Urinary bladder (tissue), 4 donors: ENCODE measurements around the gene CDSN. TPM values are rescaled to one million over a fixed set of nuclear protein-coding genes. Genes with fewer than 3 reads are reported as not detected.
A peak's percentile ranks its signal among the peaks of the same experiment; 100 is the strongest.

Source experiments
- DNase-seq: peaks from one replicate; pipeline ENCODE4 v3.0.0-alpha.2; 2015; ENCODE audit errors: extremely low spot score
- H3K27ac ChIP-seq: one replicate; pipeline ENCODE4 v1.5.1; 2013; ENCODE audit warnings: low read depth, mild to moderate bottlenecking, moderate library complexity
- H3K36me3 ChIP-seq: one replicate; pipeline ENCODE4 v1.6.1; 2013; ENCODE audit warnings: mild to moderate bottlenecking, moderate library complexity; ENCODE audit not compliant: insufficient read depth
- H3K4me1 ChIP-seq: one replicate; pipeline ENCODE4 v1.6.1; 2013; ENCODE audit warnings: mild to moderate bottlenecking, moderate library complexity; ENCODE audit not compliant: insufficient read depth
- H3K4me3 ChIP-seq: one replicate; pipeline ENCODE4 v1.5.1; 2013; ENCODE audit warnings: low read depth, low read length
- WGBS: extraction: QIAGEN DNeasy Blood & Tissue Kit; methylation state at CpG from one replicate; pipeline ENCODE4 v1.1.7; 2013; 5-methylcytosine and 5-hydroxymethylcytosine counted together
- polyA plus RNA-seq: library from polyadenylated mRNA; stranded (reverse); fragments of 200-250 nt; gene quantifications from one replicate; pipeline ENCODE4 v1.2.3, GENCODE V29; 2013
- total RNA-seq: library from RNA; depleted of rRNA; stranded (reverse); fragments of >200 nt; gene quantifications from one replicate; pipeline ENCODE4 v1.2.3, GENCODE V29; 2014
- donor health status: healthy with polysubstance abuse.
- donor health status: healthy.

CDSN gene
- total and polyA plus RNA-seq, 2 donors: not detected

GRCh38 chr6:31115941-31116560 lies 4.2 kb downstream of the CDSN start:
- Histone ChIP-seq H3K27ac (no peak overlapping the region), H3K4me1 (no peaks in the 10 kb centered on the region), H3K4me3 (no peak overlapping the region), H3K36me3 (no peaks in the 10 kb centered on the region)
- 94% methylated on average over 12 of the region's 12 CpGs for WGBS
- DNase-seq: no peak

- 67% methylated on average over 9 of the region's 9 CpGs for WGBS
- peak overlapping the region; percentile 74 for H3K27ac ChIP-seq
- no peak for DNase-seq
- no peaks in the 10 kb centered on the region for H3K4me1 ChIP-seq
- H3K36me3 ChIP-seq: no peaks in the 10 kb centered on the region
- H3K4me3 ChIP-seq: no peak overlapping the region
These were observed 5.0 kb downstream of the CDSN start for GRCh38 chr6:31114970-31115849.

- WGBS: 11% methylated on average over 3 of the region's 3 CpGs
- Histone ChIP-seq H3K36me3 (no peaks in the 10 kb centered on the region), H3K4me1 (no peaks in the 10 kb centered on the region), H3K27ac (peak within 1 kb of the TSS; percentile 74), H3K4me3 (no peak within 1 kb of the TSS)
- no peak for DNase-seq
These were observed 5.7 kb downstream of the CDSN start, which contains the start of gene PSORS1C1 for GRCh38 chr6:31114541-31114878. Gene PSORS1C1 (plus strand): TSS chr6:31114800. CDS start chr6:31129633, 14,833 bp downstream.

GRCh38 chr6:31113861-31114540 lies 6.2 kb downstream of the CDSN start:
- Histone ChIP-seq H3K4me3 (no peak overlapping the region), H3K36me3 (no peaks in the 10 kb centered on the region)
- DNase-seq: no peak

GRCh38 chr6:31112478-31112877 lies 7.8 kb downstream of the CDSN start, which contains the start of gene C6orf15:
Gene C6orf15 (minus strand): TSS chr6:31112575. CDS start chr6:31112555, 20 bp downstream.
- WGBS: 91% methylated on average over 5 of the region's 5 CpGs

More at GRCh38 chr6:31113861-31114540, 6.2 kb downstream of the CDSN start:
- H3K4me1 ChIP-seq: no peaks in the 10 kb centered on the region
- peak overlapping the region; percentile 74 for H3K27ac ChIP-seq
- WGBS: 57% methylated on average over 7 of the region's 7 CpGs

GRCh38 chr6:31111712-31112111 lies 8.5 kb downstream of the CDSN start:
- H3K27ac ChIP-seq: no peak overlapping the region
- H3K4me3 ChIP-seq: no peak overlapping the region
- no peak for DNase-seq
- WGBS: 90% methylated on average over 13 of the region's 13 CpGs
- H3K4me1 ChIP-seq: no peaks in the 10 kb centered on the region
- H3K36me3 ChIP-seq: no peaks in the 10 kb centered on the region

More at GRCh38 chr6:31112478-31112877, 7.8 kb downstream of the CDSN start, which contains the start of gene C6orf15:
- Histone ChIP-seq H3K4me1 (no peaks in the 10 kb centered on the region), H3K4me3 (no peak within 1 kb of the TSS), H3K36me3 (no peaks in the 10 kb centered on the region), H3K27ac (no peak within 1 kb of the TSS)
- DNase-seq: no peak

GRCh38 chr6:31110825-31111582 lies 9.2 kb downstream of the CDSN start:
- 76% methylated on average over 11 of the region's 11 CpGs for WGBS
- H3K27ac ChIP-seq: no peak overlapping the region
- no peak overlapping the region for H3K4me3 ChIP-seq
- H3K4me1 ChIP-seq: no peaks in the 10 kb centered on the region
- H3K36me3 ChIP-seq: no peaks in the 10 kb centered on the region
- DNase-seq: no peak

GRCh38 chr6:31107052-31107451 lies 13.2 kb downstream of the CDSN start:
- peaks cover 1% of the 10 kb centered on the region for H3K4me1 ChIP-seq
- no peak for DNase-seq
- no peak overlapping the region for H3K4me3 ChIP-seq
- H3K27ac ChIP-seq: no peak overlapping the region
- 66% methylated on average over 4 of the region's 4 CpGs for WGBS
- no peaks in the 10 kb centered on the region for H3K36me3 ChIP-seq

- H3K36me3 ChIP-seq: no peaks in the 10 kb centered on the region
- H3K4me3 ChIP-seq: no peak overlapping the region
- 94% methylated on average over 2 of the region's 2 CpGs for WGBS
- peaks cover 1% of the 10 kb centered on the region for H3K4me1 ChIP-seq
- no peak for DNase-seq
- H3K27ac ChIP-seq: no peak overlapping the region
These were observed 17.1 kb downstream of the CDSN start for GRCh38 chr6:31103136-31103535.

GRCh38 chr6:31098449-31098938 lies 21.8 kb downstream of the CDSN start:
- H3K4me1 ChIP-seq: peaks cover 1% of the 10 kb centered on the region
- H3K27ac ChIP-seq: no peak overlapping the region
- no peaks in the 10 kb centered on the region for H3K36me3 ChIP-seq
- WGBS: 91% methylated on average over 4 of the region's 4 CpGs
- no peak for DNase-seq
- H3K4me3 ChIP-seq: no peak overlapping the region

- H3K27ac ChIP-seq: no peak overlapping the region
- no peaks in the 10 kb centered on the region for H3K4me1 ChIP-seq
- 67% methylated on average over 5 of the region's 5 CpGs for WGBS
- DNase-seq: no peak
- no peak overlapping the region for H3K4me3 ChIP-seq
- no peaks in the 10 kb centered on the region for H3K36me3 ChIP-seq
These were observed 23.6 kb downstream of the CDSN start for GRCh38 chr6:31096656-31097055.

- DNase-seq: no peak
- H3K27ac ChIP-seq: no peak overlapping the region
- no peak overlapping the region for H3K4me3 ChIP-seq
- 80% methylated on average over 3 of the region's 3 CpGs for WGBS
- H3K4me1 ChIP-seq: no peaks in the 10 kb centered on the region
- no peaks in the 10 kb centered on the region for H3K36me3 ChIP-seq
These were observed 24.0 kb downstream of the CDSN start for GRCh38 chr6:31096215-31096614.

GRCh38 chr6:31094389-31094881 lies 25.8 kb downstream of the CDSN start:
- H3K27ac ChIP-seq: no peak overlapping the region

More at GRCh38 chr6:31094389-31094881, 25.8 kb downstream of the CDSN start:
- no peak for DNase-seq
- Histone ChIP-seq H3K36me3 (no peaks in the 10 kb centered on the region), H3K4me1 (no peaks in the 10 kb centered on the region), H3K4me3 (no peak overlapping the region)
- WGBS: 59% methylated on average over 3 of the region's 3 CpGs
